Suppressor macrophage treated with lipopolysaccharide for 1 hour (primary cell): ENCODE results near the gene A4GALT.

Experiments
- DNase-seq, 3 donors: peaks; one replicate each; pipeline ENCODE4 v3.0.0-alpha.2; 2020 to 2022

Gene A4GALT

GRCh38 chr22:42700901-42701300 is 19.8 kb downstream of the A4GALT start:
- DNase-seq, result no peak

- no peak for DNase-seq
Observed at GRCh38 chr22:42700355-42700754, 20.3 kb downstream of the A4GALT start.

GRCh38 chr22:42699976-42700352 is 20.7 kb downstream of the A4GALT start:
- no peak for DNase-seq

- no peak for DNase-seq
Observed at GRCh38 chr22:42699281-42699975, 21.2 kb downstream of the A4GALT start.

GRCh38 chr22:42697542-42698013 is 23.1 kb downstream of the A4GALT start:
- peak in 2 of 3 donors; percentile 41 to 46 for DNase-seq

- DNase-seq, result no peak
Observed at GRCh38 chr22:42696331-42696967, 24.2 kb downstream of the A4GALT start.

- no peak for DNase-seq
Observed at GRCh38 chr22:42695294-42695693, 25.4 kb downstream of the A4GALT start.

- DNase-seq, result no peak
Observed at GRCh38 chr22:42693763-42694683, 26.6 kb downstream of the A4GALT start.

GRCh38 chr22:42693055-42693762 is 27.5 kb downstream of the A4GALT start:
- DNase-seq, result no peak

GRCh38 chr22:42692239-42693054 is 28.2 kb downstream of the A4GALT start:
- peak in 2 of 3 donors; percentile 52 to 61 for DNase-seq

- no peak for DNase-seq
Observed at GRCh38 chr22:42691440-42691839, 29.2 kb downstream of the A4GALT start.

- DNase-seq, result no peak
Observed at GRCh38 chr22:42688241-42689211, 32.1 kb downstream of the A4GALT start.

- no peak for DNase-seq
Observed at GRCh38 chr22:42686756-42687491, 33.7 kb downstream of the A4GALT start.

GRCh38 chr22:42685941-42686653 is 34.6 kb downstream of the A4GALT start:
- DNase-seq, result no peak

- no peak for DNase-seq
Observed at GRCh38 chr22:42684462-42685195, 36.0 kb downstream of the A4GALT start.

GRCh38 chr22:42683578-42684283 is 36.9 kb downstream of the A4GALT start:
- no peak for DNase-seq

- DNase-seq, result no peak
Observed at GRCh38 chr22:42682113-42682851, 38.4 kb downstream of the A4GALT start.
